Measurements from ENCODE around the gene SSTR4. TPM values are rescaled to one million over a fixed set of nuclear protein-coding genes. Genes with fewer than 3 reads are reported as not detected.

SSTR4 gene
- total RNA-seq, 1 experiment from 2014 or later: not detected

DNA sequence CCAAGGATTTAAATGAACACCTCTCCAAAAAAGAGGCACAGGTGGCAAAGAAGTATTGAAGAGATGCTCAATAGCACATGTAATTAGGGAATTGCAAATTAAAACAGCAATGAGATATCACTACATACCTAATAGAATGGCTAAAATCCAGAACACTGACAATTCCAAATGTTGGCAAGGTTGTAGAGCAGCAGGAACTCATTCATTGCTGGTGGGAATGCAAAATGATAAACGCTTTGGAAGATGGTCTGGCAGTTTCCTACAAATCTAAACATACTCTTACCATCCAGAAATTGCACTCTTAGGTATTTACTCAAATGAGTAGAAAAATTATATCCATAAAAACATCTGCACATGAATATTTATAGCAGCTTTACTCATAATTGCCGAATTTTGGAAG is 34.0 kb downstream of the SSTR4 start:
- Histone ChIP-seq H4K20me1 (ENCODE audit: insufficient read depth) (no peaks in the 10 kb centered on the region), H2AFZ (ENCODE audit: low read depth, low read length, poor library complexity, severe bottlenecking) (no peak overlapping the region), H3K27me3 (ENCODE audit: insufficient read depth, low read length) (no peaks in the 10 kb centered on the region), H3K27ac (ENCODE audit: low read depth, low read length) (no peak overlapping the region), H3K4me2 (ENCODE audit: low read length) (no peak overlapping the region), H3K9me2 (ENCODE audit: insufficient read depth) (no peaks in the 10 kb centered on the region), H3K4me3 (replicated peaks in 1 of 2; ENCODE audit: low read depth in 1 of 2, low read length in 2 of 2) (no peak overlapping the region), H3K36me3 (ENCODE audit: control insufficient read depth in 1 of 2, insufficient read depth in 2 of 2, low read length in 2 of 2) (no peaks in the 10 kb centered on the region), H3K9ac (ENCODE audit: low read length) (no peak overlapping the region), H3K79me2 (ENCODE audit: insufficient read depth, low read length) (no peaks in the 10 kb centered on the region), H3K9me3 (ENCODE audit: control insufficient read depth in 1 of 2, insufficient read depth in 1 of 2, low read depth in 1 of 2, low read length in 2 of 2) (no peaks in the 10 kb centered on the region), H3K4me1 (ENCODE audit: control insufficient read depth in 1 of 2, insufficient read depth in 2 of 2, low read length in 2 of 2) (no peaks in the 10 kb centered on the region)
- intact Hi-C loops (cut with micrococcal nuclease): no loop called here
- CTCF ChIA-PET: no interaction called here
- DNase-seq (ENCODE audit: low read depth, low spot score): no peak
- TF ChIP-seq YY1 (IDR thresholded peaks at IDR 0.05; ENCODE audit: extremely low read depth, insufficient replicate concordance, low read depth, low read length): no peak
- TF ChIP-seq SP1 (IDR thresholded peaks at IDR 0.05; ENCODE audit: low read depth): no peak
- TF ChIP-seq EZH2 (IDR thresholded peaks at IDR 0.05): no peak
- no TSS peak for BruUV-seq (replicated peaks)
- ATAC-seq: no peak
- POLR2A ChIA-PET: no interaction called here
- RAD21 ChIA-PET (ENCODE audit: low non-redundant PET in 1 of 2, low total read pairs in 2 of 2, uncharacterized antibody in 2 of 2, unreplicated experiment in 2 of 2): no interaction called here

DNA sequence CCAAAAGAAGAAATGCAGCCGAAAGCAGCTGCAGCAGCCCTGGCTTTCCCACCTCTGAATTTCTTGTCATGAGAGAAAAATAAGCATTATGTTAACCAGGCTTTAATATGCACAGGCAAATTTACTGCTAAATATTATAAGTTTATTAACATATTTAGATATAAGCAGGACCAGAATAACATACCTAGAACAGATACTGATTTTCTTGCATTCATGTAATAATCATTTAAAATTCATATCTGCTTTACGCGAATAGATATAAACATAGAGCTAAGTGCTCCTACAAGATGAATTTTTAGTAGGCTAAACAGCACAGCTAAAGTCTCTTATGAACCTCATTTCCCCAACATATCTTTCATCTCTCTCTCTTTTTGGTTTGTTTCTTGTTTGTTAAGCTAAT is 36.3 kb downstream of the SSTR4 start:
- BruUV-seq (replicated peaks): no TSS peak
- Histone ChIP-seq H3K36me3 (ENCODE audit: control insufficient read depth in 1 of 2, insufficient read depth in 2 of 2, low read length in 2 of 2) (no peaks in the 10 kb centered on the region), H3K4me2 (ENCODE audit: low read length) (no peak overlapping the region), H3K9me3 (ENCODE audit: control insufficient read depth in 1 of 2, insufficient read depth in 1 of 2, low read depth in 1 of 2, low read length in 2 of 2) (no peaks in the 10 kb centered on the region), H3K4me3 (replicated peaks in 1 of 2; ENCODE audit: low read depth in 1 of 2, low read length in 2 of 2) (no peak overlapping the region), H3K4me1 (ENCODE audit: control insufficient read depth in 1 of 2, insufficient read depth in 2 of 2, low read length in 2 of 2) (no peaks in the 10 kb centered on the region), H3K27ac (ENCODE audit: low read depth, low read length) (no peak overlapping the region), H3K79me2 (ENCODE audit: insufficient read depth, low read length) (no peaks in the 10 kb centered on the region), H2AFZ (ENCODE audit: low read depth, low read length, poor library complexity, severe bottlenecking) (no peak overlapping the region), H3K27me3 (ENCODE audit: insufficient read depth, low read length) (no peaks in the 10 kb centered on the region), H4K20me1 (ENCODE audit: insufficient read depth) (no peaks in the 10 kb centered on the region), H3K9ac (ENCODE audit: low read length) (no peak overlapping the region), H3K9me2 (ENCODE audit: insufficient read depth) (no peaks in the 10 kb centered on the region)
- DNase-seq (ENCODE audit: low read depth, low spot score) (no peak), ATAC-seq (no peak)
- intact Hi-C loops (cut with micrococcal nuclease): no loop called here
- ChIA-PET RAD21 (ENCODE audit: low non-redundant PET in 1 of 2, low total read pairs in 2 of 2, uncharacterized antibody in 2 of 2, unreplicated experiment in 2 of 2) (no interaction called here), POLR2A (no interaction called here), CTCF (no interaction called here)
- TF ChIP-seq EZH2phosphoT487 (IDR thresholded peaks at IDR 0.05; ENCODE audit: borderline replicate concordance) (no peak), TCF7L2 (IDR thresholded peaks at IDR 0.05; ENCODE audit: borderline replicate concordance, extremely low read depth, insufficient read depth, insufficient read length) (no peak), CEBPB (IDR thresholded peaks at IDR 0.05; ENCODE audit: low read depth) (no peak), EGR1 (IDR thresholded peaks at IDR 0.05; ENCODE audit: low read depth) (no peak), FOSL1 (IDR thresholded peaks at IDR 0.05; ENCODE audit: low read depth) (no peak), ZFX (IDR thresholded peaks at IDR 0.05) (no peak), RAD21 (IDR thresholded peaks at IDR 0.05; ENCODE audit: low read depth) (no peak), POLR2AphosphoS5 (IDR thresholded peaks at IDR 0.05; ENCODE audit: low read depth, low read length) (no peak), YY1 (IDR thresholded peaks at IDR 0.05; ENCODE audit: extremely low read depth, insufficient replicate concordance, low read depth, low read length) (no peak), EZH2 (IDR thresholded peaks at IDR 0.05) (no peak), SP1 (IDR thresholded peaks at IDR 0.05; ENCODE audit: low read depth) (no peak)
- TF ChIP-seq, protein P1, sequence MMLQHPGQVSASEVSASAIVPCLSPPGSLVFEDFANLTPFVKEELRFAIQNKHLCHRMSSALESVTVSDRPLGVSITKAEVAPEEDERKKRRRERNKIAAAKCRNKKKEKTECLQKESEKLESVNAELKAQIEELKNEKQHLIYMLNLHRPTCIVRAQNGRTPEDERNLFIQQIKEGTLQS (IDR thresholded peaks at IDR 0.05): no peak
- TF ChIP-seq, protein P2, sequence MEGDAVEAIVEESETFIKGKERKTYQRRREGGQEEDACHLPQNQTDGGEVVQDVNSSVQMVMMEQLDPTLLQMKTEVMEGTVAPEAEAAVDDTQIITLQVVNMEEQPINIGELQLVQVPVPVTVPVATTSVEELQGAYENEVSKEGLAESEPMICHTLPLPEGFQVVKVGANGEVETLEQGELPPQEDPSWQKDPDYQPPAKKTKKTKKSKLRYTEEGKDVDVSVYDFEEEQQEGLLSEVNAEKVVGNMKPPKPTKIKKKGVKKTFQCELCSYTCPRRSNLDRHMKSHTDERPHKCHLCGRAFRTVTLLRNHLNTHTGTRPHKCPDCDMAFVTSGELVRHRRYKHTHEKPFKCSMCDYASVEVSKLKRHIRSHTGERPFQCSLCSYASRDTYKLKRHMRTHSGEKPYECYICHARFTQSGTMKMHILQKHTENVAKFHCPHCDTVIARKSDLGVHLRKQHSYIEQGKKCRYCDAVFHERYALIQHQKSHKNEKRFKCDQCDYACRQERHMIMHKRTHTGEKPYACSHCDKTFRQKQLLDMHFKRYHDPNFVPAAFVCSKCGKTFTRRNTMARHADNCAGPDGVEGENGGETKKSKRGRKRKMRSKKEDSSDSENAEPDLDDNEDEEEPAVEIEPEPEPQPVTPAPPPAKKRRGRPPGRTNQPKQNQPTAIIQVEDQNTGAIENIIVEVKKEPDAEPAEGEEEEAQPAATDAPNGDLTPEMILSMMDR (IDR thresholded peaks at IDR 0.05 in 2 of 3, conservative IDR thresholded peaks at IDR 0.05 in 1 of 3; ENCODE audit: borderline replicate concordance in 1 of 3, insufficient read depth in 1 of 3, low read depth in 2 of 3, low read length in 2 of 3): no peak
- TF ChIP-seq, protein P3, sequence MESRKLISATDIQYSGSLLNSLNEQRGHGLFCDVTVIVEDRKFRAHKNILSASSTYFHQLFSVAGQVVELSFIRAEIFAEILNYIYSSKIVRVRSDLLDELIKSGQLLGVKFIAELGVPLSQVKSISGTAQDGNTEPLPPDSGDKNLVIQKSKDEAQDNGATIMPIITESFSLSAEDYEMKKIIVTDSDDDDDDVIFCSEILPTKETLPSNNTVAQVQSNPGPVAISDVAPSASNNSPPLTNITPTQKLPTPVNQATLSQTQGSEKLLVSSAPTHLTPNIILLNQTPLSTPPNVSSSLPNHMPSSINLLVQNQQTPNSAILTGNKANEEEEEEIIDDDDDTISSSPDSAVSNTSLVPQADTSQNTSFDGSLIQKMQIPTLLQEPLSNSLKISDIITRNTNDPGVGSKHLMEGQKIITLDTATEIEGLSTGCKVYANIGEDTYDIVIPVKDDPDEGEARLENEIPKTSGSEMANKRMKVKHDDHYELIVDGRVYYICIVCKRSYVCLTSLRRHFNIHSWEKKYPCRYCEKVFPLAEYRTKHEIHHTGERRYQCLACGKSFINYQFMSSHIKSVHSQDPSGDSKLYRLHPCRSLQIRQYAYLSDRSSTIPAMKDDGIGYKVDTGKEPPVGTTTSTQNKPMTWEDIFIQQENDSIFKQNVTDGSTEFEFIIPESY (IDR thresholded peaks at IDR 0.05; ENCODE audit: extremely low read depth, insufficient replicate concordance, low read length): no peak

All from HCT116 (cell line).